NCI-H446 treated with DMSO at 0.1 percent for 48 hours (cell line): ENCODE measurements around the gene GFRA3.
"Not testable (repeated sequence)": the region's sequence is repeated elsewhere in the genome, so short reads cannot be mapped to it uniquely, and the experiment has no call there.

Experiments used
- DNase-seq: peaks from one replicate; lab custom pipeline; 2025; lab: John Stamatoyannopoulos, UW

GFRA3 gene

DNA sequence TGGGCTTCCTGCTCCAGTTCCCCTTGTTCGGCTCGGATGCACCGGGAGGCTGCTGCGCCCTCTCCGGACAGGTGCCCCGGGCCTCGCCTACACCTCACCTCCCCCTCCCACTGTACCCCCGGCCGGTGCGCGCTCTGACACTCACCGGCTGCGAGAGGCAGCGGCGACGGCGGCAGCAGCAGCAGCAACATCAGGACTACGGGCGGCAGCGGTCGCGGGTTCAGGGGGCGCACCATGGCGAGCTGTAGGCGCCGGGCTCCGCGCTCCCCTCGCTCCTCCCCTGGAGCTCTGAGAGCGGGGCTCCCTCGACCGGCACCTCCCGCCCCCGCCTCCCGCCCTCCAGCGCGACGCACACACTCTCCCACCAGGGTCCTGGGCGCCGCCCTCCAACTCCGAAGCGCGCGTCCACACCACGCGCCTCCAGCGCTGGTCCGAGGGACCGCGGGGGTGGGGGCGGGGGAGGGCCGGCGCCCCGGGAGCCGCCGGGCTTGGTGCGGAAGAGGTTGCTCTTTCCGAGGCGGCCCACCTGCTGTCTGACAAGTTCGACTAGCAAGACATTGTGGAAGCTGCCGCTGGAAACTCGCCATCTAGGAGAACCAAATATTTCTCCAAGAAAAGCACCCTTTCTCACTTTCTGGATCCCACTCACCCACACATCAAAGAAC, at the start of gene GFRA3:
Gene GFRA3, minus strand, starts transcription at position 433 of the 665 bp plus-strand sequence. Its CDS starts 197 bp downstream, at position 236.
- no peak for DNase-seq

GRCh38 chr5:138318211-138318610, 43.8 kb upstream of the GFRA3 start:
- DNase-seq, result not testable (repeated sequence)

DNA sequence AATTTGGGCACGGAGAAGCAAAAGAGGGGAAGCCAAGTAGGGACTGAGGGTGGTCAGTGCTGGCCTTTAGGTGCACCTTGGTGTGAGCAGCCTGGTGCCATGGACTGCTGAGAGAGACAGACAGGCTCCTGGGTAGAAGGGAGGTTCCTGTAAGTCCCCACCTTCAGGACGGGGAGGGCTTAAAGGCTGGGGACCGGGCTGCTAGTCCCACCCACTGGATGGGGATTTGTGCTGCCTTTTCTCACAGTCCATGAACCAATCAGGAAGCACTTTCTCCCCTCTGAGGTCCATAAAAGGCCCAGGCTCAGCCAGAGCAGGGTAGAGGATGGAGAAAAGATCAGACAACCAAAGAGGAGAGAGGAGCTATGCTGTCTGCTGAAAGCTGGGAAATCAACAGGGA, 41.9 kb upstream of the GFRA3 start:
- no peak for DNase-seq

- DNase-seq, result no peak
Measured at GRCh38 chr5:138315751-138316278, 41.4 kb upstream of the GFRA3 start.

DNA sequence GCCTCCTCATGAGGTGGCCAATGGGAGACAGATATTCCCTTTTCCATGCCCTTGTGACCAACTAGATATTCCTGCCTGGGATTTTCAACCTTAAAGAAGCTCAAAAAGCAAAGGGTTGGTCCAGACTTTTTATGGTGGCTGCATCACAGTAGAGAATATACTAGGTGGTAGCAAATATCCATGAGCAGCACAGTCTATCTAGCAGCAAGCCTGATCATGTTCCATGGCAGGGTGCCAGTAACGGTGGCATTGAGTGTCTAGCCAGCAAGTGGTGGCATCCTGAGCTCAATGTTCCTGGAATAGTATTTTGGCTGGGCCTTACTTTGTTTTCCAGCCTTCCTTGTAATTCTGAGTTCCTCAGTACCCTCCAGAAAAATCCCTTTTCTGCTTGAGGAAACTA, 31.4 kb upstream of the GFRA3 start:
- peak; percentile 28 for DNase-seq

GRCh38 chr5:138303372-138303771, 29.0 kb upstream of the GFRA3 start:
- DNase-seq, result peak; percentile 33

DNA sequence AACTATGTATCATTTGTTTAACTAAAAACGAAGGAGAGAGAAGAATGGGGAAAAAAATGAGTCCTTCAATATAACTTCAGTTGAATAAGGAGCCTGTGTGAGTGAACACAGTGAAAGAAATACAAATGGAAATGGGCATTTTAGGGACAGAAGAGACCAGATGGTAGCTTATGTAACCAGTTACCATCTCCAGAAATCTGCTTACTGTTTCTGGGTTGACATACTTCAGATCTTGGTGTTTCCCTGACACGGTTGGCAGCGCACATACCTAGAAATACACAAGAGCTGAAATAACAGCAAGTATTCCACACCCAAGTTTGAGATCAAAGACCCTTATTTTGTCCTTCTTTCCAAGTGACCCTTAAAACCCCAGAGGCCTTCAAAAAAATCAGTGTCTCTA, 14.9 kb upstream of the GFRA3 start:
- DNase-seq, result no peak

DNA sequence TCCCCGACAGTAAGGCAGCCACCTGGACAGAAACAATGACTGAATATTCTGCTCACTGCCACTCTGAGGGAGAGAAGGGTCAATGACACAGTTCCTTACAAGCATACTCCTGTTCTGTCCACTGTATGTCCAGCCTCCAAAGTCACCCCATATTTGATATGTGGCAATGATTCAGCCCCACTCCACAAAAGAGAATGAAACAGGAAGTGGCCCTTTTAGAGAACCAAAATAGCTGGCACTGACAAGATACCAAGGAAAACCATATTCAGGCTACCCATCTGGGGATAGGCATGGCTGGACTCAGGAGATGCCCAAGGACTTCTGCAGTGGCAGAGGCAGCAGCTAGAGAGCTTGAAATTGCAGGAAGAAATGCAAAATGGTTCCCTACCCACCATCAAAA, 12.8 kb upstream of the GFRA3 start:
- DNase-seq, result no peak

DNA sequence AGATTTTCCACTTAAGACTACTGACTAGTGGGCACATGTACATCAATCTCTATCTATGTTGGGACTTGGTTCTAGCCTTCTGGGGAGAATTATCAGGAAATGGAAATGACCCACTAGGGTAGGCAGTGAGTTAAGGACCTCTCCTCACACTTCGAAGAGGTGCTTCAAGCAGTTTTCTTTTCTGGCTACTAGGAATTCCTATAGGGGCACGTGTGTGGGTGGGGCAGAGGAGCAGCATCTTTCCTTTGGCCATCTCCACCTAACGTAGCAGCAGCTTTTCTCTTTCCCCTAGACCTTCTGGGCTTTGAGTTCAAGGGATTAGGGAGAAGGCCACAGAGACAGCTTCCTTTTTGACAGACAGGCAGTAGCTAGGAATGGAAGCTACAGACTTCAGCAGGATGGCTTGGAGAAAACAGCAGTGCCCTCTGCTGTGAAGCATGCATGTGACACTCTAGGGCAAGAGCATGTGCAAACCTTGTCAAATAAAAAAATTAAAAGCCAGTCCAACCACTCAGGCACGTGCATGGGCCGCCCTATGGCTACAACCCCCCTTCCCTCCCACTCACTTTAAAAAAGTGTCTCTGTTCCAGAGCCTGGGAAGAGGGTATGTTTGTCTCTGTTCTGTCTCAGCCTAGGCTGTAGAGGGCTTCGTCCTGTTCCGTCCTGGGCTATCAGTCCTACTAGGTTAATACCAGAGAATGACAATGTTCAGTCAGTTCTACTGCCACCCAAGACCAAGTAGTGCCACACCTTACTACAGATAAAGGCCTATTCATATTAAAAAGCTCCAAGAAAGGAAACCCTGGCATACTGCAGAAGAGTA, 8.7 kb upstream of the GFRA3 start:
- peak; percentile 13 for DNase-seq

DNA sequence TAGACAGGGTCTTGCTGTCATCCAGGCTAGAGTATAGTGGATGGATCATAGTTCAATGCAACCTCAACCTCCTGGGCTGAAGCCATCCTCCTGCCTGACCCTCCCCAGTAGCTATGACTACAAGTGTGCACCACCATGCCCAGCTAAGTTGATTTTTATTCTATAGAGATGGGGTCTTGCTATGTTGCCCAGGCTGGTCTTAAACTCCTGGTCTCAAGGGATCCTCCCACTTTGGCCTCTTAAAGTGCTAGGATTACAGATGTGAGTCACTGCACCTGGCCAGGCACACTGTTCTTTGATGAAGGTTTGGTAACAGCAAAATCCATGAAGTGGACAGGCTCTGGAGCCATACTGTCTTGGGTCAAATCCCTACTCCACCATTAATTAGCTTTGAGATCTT, 6.5 kb upstream of the GFRA3 start:
- no peak for DNase-seq

GRCh38 chr5:138276402-138277054, 2.1 kb upstream of the GFRA3 start:
- DNase-seq, result no peak

DNA sequence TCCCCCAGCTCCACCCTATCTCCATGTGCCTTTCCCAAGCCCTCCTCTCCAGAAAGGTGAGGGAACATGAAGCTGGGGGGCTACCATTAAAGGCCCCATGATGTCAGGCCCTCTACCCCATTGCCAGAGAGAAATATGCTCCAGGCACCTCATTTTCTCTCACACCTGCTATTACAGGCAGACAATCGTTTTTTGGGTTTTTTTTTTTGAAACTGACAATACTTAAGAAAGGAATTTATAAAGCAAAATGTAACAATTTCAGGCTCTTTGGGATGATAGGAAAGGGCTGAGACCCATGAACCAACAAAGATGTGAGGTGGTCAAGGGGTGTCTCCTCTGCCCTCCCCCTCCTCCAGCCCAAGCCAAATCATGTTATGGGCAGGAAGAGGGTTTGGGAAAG, 1.5 kb upstream of the GFRA3 start:
- no peak for DNase-seq

DNA sequence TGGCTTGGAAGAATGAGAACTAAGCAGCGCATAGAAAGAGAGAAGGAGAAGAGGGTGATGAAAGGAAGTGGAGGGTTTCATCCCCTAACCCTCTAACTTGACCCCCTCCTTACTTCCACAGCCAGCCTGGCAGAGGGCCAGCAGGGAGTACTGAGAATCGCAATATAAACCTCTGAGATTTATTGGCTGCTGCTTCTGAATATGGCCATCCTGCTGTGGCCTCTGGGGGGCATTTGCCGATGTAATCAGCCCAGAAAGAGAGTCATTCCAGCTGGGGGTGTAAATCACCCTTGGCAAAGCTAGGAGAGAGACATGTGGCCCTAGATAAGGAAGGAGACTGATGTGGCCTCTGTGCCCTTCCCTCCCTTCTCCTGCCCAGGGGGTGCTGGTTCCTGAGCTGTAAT, 960 bp upstream of the GFRA3 start:
- DNase-seq, result no peak

GRCh38 chr5:138273834-138274188, 610 bp downstream of the GFRA3 start:
- DNase-seq, result no peak

DNA sequence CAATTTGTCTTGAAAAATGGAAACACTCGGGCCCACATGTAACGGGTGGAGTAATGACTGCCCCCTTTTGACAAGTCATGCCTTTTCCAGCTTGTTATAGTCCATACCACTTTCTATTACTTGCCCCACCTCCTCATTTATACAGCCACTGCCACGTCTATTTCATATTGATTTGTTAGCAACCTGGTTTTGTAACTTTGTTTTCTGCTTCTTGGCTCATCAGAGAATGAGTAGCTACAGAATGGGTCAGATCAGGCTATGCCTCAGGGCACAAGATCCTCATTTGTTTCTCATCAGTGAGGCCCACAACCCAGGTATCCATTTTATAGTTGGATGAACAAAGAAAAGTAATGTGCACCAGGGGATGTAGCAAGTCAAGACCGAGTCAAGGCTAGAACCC, 1.7 kb downstream of the GFRA3 start:
- no peak for DNase-seq

- DNase-seq, result no peak
Measured at GRCh38 chr5:138271281-138271680, 3.1 kb downstream of the GFRA3 start.

DNA sequence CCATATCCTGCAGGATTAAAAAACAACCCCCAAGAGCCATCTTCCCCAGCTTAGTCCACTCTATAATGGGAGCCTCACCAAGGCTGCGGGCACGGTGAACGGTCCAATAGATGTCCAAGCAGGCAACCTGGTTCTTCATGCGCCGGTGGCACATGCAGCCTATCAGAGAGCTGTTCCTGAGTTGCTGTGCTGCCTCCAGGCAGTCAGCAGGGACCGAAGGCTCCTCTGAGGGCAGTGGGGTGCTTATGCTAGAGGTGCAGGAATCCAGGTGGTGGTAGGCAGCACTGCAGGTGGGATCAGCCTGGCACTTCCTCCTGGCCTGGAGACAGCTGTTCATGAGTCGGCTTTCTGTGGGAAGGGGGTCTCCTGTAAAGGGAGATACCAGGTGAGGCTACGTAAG, 10.2 kb downstream of the GFRA3 start:
- no peak for DNase-seq

- no peak for DNase-seq
Measured at GRCh38 chr5:138263581-138263980, 10.8 kb downstream of the GFRA3 start.

DNA sequence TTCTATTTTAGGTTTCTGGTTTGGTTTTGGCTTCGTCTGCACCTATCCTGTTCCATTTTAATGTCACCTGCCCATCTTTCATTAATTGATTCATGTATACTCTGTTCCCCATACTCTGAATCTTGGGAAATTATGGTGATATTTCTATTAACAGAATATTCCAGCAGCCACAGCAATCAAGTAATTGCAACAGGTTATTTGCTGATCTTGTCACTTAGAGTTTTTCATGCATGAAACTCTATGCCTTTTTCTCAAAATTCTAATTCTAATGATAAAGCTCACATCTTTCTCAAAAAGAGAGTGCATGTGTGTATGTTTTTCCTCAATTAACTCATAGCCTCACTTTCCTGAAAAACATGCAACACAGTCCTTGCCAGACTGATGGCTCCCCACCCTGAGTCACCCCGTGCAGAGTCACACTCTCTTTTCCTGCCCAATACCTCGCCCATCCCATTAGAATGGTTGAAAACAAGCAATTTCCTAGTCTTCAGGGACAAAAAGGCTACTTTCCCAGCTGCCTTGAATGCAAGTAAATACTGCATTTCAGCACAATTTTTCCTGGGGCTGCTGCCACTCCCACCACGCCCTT, 15.6 kb downstream of the GFRA3 start:
- DNase-seq, result no peak

DNA sequence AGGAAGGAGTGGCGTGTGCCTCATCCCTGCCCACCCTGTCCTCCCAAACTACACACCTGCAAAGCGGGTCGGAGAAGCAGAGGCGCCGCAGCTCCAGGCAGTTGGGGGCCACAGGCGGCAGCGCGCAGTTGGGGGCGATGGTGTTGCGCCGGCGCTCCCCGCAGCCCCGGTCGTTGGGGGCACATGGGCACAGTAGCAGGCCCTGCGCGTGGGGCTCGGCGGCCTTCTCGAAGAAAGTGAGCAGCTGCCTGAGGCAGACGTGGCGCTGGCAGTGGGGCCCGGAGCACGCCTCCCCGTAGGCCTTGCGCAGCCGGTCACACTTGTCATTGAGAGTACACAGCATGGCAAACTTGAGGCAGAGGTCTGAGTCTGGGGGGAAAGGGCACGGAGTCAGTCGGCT, 16.8 kb downstream of the GFRA3 start:
- DNase-seq, result no peak

DNA sequence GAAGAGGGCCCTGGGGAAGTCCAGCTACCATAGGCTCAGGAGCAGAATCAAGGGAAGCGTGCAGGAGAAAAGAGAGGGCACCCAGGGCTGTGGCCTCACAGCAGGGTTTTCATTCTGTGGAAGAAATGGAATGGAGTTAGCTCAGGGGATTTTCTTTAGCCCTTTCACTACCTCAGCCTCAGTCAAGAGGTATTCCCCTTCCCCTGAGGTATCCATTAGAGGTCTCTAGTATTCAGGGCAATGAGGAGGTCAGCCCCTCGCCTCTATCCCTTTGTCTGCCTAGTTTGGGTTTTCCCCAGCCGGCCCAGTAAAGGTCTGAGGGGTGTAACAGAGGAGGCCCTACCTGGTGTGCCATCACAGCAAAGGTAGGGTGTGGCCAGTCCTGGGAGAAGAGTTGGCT, 21.5 kb downstream of the GFRA3 start:
- no peak for DNase-seq

DNA sequence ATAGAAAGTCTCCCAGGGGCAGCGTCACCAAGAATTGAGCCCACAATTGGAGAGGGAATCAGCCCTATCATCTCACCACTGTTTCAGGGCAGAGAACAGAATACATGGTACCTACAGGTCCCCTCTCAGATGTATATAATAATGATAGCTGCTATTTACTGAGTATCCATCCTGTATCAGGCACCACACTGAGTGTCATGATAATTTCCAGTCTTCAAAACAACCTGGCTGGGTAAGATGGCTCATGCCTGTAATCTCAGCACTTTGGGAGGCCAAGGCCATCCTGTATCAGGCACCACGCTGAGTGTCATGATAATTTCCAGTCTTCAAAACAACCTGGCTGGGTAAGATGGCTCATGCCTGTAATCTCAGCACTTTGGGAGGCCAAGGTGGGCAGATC, 26.6 kb downstream of the GFRA3 start:
- DNase-seq, result not testable (repeated sequence)

GRCh38 chr5:138246822-138247221, 27.6 kb downstream of the GFRA3 start:
- DNase-seq, result no peak
